Muscle layer of colon (tissue), 2 donors: ENCODE data around the gene CAPS.

Experiments used
- H3K27ac ChIP-seq: one replicate; pipeline ENCODE4 v1.7.0; 2013; ENCODE audit warnings: low read depth, mild to moderate bottlenecking, low read length, moderate library complexity
- H3K27me3 ChIP-seq, 2 donors: one replicate each; pipeline ENCODE4 v1.7.0; 2013; ENCODE audit warnings: low read length in 2 of 2, mild to moderate bottlenecking in 2 of 2; ENCODE audit not compliant: insufficient read depth in 2 of 2, control insufficient read depth in 1 of 2
- H3K36me3 ChIP-seq: one replicate; pipeline ENCODE4 v1.7.0; 2013; ENCODE audit warnings: mild to moderate bottlenecking, low read length; ENCODE audit not compliant: insufficient read depth
- H3K4me1 ChIP-seq: one replicate; pipeline ENCODE4 v1.7.0; 2013; ENCODE audit warnings: mild to moderate bottlenecking, low read length; ENCODE audit not compliant: insufficient read depth
- H3K4me3 ChIP-seq, 2 donors: one replicate each; pipeline ENCODE4 v1.7.0; 2013; ENCODE audit warnings: low read length in 2 of 2, low read depth in 1 of 2, mild to moderate bottlenecking in 1 of 2, moderate library complexity in 1 of 2
- H3K9ac ChIP-seq: one replicate; pipeline ENCODE4 v1.7.0; 2013; ENCODE audit warnings: low read length
- H3K9me3 ChIP-seq: one replicate; pipeline ENCODE4 v1.7.0; 2013; ENCODE audit warnings: mild to moderate bottlenecking, low read length
- donor health status: abdominal sarcoma.
- donor health status: Adenocarcinoma of cecum.

Gene CAPS

GRCh38 chr19:5932146-5932545 lies 18.1 kb downstream of the CAPS start:
- H3K36me3 ChIP-seq, result peaks cover 39% of the 10 kb centered on the region
- H3K27ac ChIP-seq, result peak overlapping the region; percentile 76
- no peak overlapping the region for H3K9ac ChIP-seq
- H3K9me3 ChIP-seq, result no peaks in the 10 kb centered on the region
- H3K4me1 ChIP-seq, result peaks cover 62% of the 10 kb centered on the region
- H3K4me3 ChIP-seq, result no peak overlapping the region
- H3K27me3 ChIP-seq, result no peaks in the 10 kb centered on the region

GRCh38 chr19:5932609-5933262 lies 18.7 kb downstream of the CAPS start:
- peaks cover 60% of the 10 kb centered on the region for H3K4me1 ChIP-seq
- no peak overlapping the region for H3K4me3 ChIP-seq
- no peaks in the 10 kb centered on the region for H3K9me3 ChIP-seq
- H3K27ac ChIP-seq, result peak overlapping the region; percentile 76
- H3K9ac ChIP-seq, result no peak overlapping the region
- H3K36me3 ChIP-seq, result peaks cover 33% of the 10 kb centered on the region
- no peaks in the 10 kb centered on the region for H3K27me3 ChIP-seq

DNA sequence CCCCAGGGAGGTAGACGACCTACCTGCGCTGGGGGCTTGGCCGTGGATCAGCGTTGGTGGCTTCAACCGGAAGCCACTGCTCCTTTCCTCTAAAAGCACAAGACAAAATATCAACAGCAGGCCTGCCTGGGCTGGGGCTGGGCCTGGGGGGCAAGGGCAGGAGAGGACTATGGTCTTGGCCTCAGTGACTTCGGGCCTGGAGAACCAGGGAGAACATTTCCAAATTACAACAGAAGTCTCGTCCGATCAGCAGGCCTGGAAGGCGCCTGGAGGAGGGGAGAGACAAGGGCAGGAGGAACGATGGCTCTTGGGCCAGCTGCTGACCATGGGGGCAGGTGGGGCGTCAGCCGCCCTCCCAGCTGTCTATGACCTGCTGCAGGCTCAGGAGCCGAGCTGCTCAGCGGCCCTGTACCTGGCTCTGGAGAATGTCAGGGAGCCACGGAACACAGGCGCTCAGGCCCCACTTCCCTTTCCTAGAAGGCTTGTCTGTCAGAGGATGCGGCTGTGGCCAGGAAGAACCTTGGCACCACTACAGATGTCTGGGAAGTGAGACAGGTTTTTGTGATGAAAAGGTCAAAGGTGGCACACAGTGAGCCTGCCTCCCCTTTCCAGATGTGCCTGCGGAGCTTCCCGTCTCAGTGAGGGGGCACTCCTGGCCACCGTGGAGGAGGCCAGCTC lies 19.5 kb downstream of the CAPS start:
- Histone ChIP-seq H3K4me3 (no peak overlapping the region), H3K36me3 (peaks cover 25% of the 10 kb centered on the region), H3K4me1 (peaks cover 57% of the 10 kb centered on the region), H3K9me3 (no peaks in the 10 kb centered on the region), H3K27ac (peak overlapping the region; percentile 76), H3K9ac (no peak overlapping the region), H3K27me3 (no peaks in the 10 kb centered on the region)

DNA sequence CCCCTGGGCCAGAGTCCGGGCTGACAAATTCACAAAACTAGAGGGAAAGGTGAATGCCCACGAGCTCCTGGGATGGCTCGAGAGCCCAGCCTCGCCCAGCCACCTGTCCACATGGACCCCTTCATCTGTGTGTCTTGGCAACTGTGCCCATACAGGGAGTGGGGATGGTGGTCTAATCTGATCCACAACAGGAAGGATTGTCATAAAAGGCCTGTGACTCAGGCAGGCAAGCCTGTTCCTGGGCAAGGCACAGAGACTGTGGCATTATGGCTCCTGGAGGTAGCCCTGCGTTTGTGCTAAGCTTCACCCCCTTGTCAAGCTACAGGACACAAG lies 20.0 kb downstream of the CAPS start:
- H3K9ac ChIP-seq, result no peak overlapping the region
- H3K27ac ChIP-seq, result peak overlapping the region; percentile 76
- no peak overlapping the region for H3K4me3 ChIP-seq
- H3K27me3 ChIP-seq, result no peaks in the 10 kb centered on the region
- H3K36me3 ChIP-seq, result peaks cover 24% of the 10 kb centered on the region
- H3K4me1 ChIP-seq, result peaks cover 57% of the 10 kb centered on the region
- H3K9me3 ChIP-seq, result no peaks in the 10 kb centered on the region

GRCh38 chr19:5934774-5935472 lies 20.9 kb downstream of the CAPS start:
- peaks cover 57% of the 10 kb centered on the region for H3K4me1 ChIP-seq
- no peaks in the 10 kb centered on the region for H3K9me3 ChIP-seq
- H3K27me3 ChIP-seq, result no peaks in the 10 kb centered on the region
- H3K36me3 ChIP-seq, result peaks cover 24% of the 10 kb centered on the region
- H3K9ac ChIP-seq, result no peak overlapping the region
- H3K4me3 ChIP-seq, result peak overlapping the region in 1 of 2 donors; percentile 13
- peak overlapping the region; percentile 76 for H3K27ac ChIP-seq

DNA sequence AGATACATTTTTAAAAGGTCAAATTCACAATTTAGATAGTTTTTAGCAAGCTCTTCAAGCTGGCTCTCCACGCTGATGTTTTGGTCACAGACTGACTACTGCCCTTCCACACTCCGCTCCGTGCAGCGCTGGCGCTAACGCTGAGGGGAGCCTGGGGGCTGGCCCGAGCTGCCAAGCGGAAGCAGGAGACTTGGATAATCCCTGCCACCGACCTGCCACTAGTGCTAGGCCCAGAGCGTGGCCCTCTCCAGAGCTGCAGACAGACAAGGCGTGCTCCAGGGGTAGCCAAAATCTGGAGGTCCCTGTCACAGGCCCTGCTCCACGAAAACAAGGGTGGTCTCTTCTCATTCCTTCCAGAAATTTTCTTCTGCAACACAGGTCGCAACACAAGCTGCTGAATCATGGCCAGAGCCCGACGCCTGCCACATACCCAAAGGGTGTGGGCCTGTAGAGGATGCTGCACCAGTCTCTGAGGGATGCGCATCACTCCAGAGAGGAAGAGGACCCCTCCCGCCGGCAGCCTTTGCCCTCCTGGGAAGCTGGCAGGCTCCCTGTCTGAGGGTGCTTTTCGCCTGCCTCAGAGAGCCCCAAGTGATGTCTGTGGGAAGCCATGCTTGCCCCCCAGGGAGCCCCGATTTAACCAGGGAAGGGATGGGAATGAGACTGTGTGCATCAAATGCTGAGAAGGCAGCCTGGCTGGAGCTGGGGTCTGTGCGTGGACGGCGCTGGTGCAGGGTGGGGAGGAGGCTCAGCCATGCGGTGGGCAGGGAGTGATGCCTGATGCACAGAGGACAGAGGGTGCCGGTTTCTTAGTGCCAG lies 21.6 kb downstream of the CAPS start:
- Histone ChIP-seq H3K9ac (no peak overlapping the region), H3K4me1 (peaks cover 57% of the 10 kb centered on the region), H3K9me3 (no peaks in the 10 kb centered on the region), H3K27ac (peak overlapping the region; percentile 76), H3K4me3 (peak overlapping the region in 1 of 2 donors; percentile 13), H3K27me3 (no peaks in the 10 kb centered on the region), H3K36me3 (peaks cover 23% of the 10 kb centered on the region)

DNA sequence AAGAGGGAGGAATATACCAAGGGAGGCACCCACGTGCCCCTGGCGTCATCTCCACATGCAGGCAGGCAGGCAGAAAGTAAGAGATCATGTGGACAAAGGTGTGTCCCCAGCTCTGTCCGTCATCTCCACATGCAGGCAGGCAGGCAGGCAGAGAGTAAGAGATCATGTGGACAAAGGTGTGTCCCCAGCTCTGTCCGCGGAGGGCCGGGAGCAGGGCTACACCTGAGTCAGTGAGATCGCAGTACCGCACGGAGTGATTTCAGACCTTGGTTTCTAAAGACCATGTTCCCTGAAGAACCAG lies 22.2 kb downstream of the CAPS start:
- H3K27me3 ChIP-seq, result no peaks in the 10 kb centered on the region
- H3K4me3 ChIP-seq, result no peak overlapping the region
- peaks cover 23% of the 10 kb centered on the region for H3K36me3 ChIP-seq
- H3K27ac ChIP-seq, result peak overlapping the region; percentile 50
- H3K4me1 ChIP-seq, result peaks cover 60% of the 10 kb centered on the region
- H3K9ac ChIP-seq, result no peak overlapping the region
- H3K9me3 ChIP-seq, result no peaks in the 10 kb centered on the region

GRCh38 chr19:5937550-5937949 lies 23.5 kb downstream of the CAPS start:
- Histone ChIP-seq H3K27me3 (no peaks in the 10 kb centered on the region), H3K36me3 (peaks cover 25% of the 10 kb centered on the region), H3K9me3 (no peaks in the 10 kb centered on the region), H3K27ac (peak overlapping the region; percentile 24), H3K9ac (no peak overlapping the region), H3K4me3 (no peak overlapping the region), H3K4me1 (peaks cover 61% of the 10 kb centered on the region)

- peaks cover 25% of the 10 kb centered on the region for H3K36me3 ChIP-seq
- H3K4me1 ChIP-seq, result peaks cover 48% of the 10 kb centered on the region
- no peak overlapping the region for H3K9ac ChIP-seq
- H3K4me3 ChIP-seq, result no peak overlapping the region
- peak overlapping the region; percentile 75 for H3K27ac ChIP-seq
- no peaks in the 10 kb centered on the region for H3K27me3 ChIP-seq
- no peaks in the 10 kb centered on the region for H3K9me3 ChIP-seq
Measured at GRCh38 chr19:5940260-5941208, 26.5 kb downstream of the CAPS start.

- H3K4me3 ChIP-seq, result peak overlapping the region in 1 of 2 donors; percentile 14
- H3K4me1 ChIP-seq, result peaks cover 50% of the 10 kb centered on the region
- no peaks in the 10 kb centered on the region for H3K27me3 ChIP-seq
- no peak overlapping the region for H3K9ac ChIP-seq
- H3K36me3 ChIP-seq, result peaks cover 25% of the 10 kb centered on the region
- peak overlapping the region; percentile 75 for H3K27ac ChIP-seq
- no peaks in the 10 kb centered on the region for H3K9me3 ChIP-seq
Measured at GRCh38 chr19:5941673-5942072, 27.6 kb downstream of the CAPS start.
